GM12878 (cell line): ENCODE results near the gene PI4K2A. TPM values are rescaled to one million over a fixed set of nuclear protein-coding genes. Genes with fewer than 3 reads are reported as not detected.

Experiments
- ATAC-seq: fragments of 200-7000 bp; cut with Tn5 transposase; 3 replicates; pipeline ENCODE4 v1.9.1; 2020; ENCODE audit warnings: mild to moderate bottlenecking, moderate library complexity
- BruUV-seq: library from RNA; stranded (reverse); fragments of 400-500 nt; replicated peaks from 2 replicates; lab custom pipeline; 2021; lab: Mats Ljungman, UMichigan
- CTCF ChIA-PET: fragments of 300-600 bp; sonication (Branson Sonifier 250); formaldehyde crosslinking; extraction: SDS; loops from one replicate; lab custom pipeline; 2021; ENCODE audit warnings: inconsistent platforms; lab: Yijun Ruan, JAX
- POLR2A ChIA-PET: fragments of 350-600 bp; formaldehyde crosslinking; extraction: SDS; loops from one replicate; lab custom pipeline; 2021; ENCODE audit warnings: inconsistent platforms; lab: Charles Lee
- RAD21 ChIA-PET: fragments of 300-600 bp; sonication (Branson Sonifier 250); formaldehyde crosslinking; loops from one replicate; lab custom pipeline; 2023; ENCODE audit warnings: antibody characterized with exemption; ENCODE audit not compliant: unreplicated experiment; lab: Charles Lee
- SMC1A ChIA-PET: fragments of 300-600 bp; sonication (Branson Sonifier 250); formaldehyde crosslinking; loops from one replicate; lab custom pipeline; 2023; ENCODE audit not compliant: unreplicated experiment, uncharacterized antibody; lab: Charles Lee
- DNase-seq: peaks from one replicate; pipeline ENCODE4 v3.0.0-alpha.2; 2011; ENCODE audit warnings: low read depth, low spot score
- FAIRE-seq: peaks from 3 replicates; lab custom pipeline; 2011; peaks lifted over from hg19 to GRCh38; lab: Jason Lieb, UNC
- H2AFZ ChIP-seq: 2 replicates; pipeline ENCODE4 v1.6.0; 2011; ENCODE audit warnings: low read depth, low read length, control low read depth; ENCODE audit not compliant: control insufficient read depth
- H3K27ac ChIP-seq: 2 replicates; pipeline ENCODE4 v1.5.1; 2011; ENCODE audit warnings: control low read depth; ENCODE audit not compliant: control insufficient read depth, insufficient read depth
- H3K27me3 ChIP-seq, 2 experiments: replicated peaks in 1 of 2; 2 replicates each; pipeline versions ENCODE4 v1.6.0 to v1.6.1; 2011; ENCODE audit warnings: low read length in 1 of 2; ENCODE audit not compliant: control insufficient read depth in 2 of 2, insufficient read depth in 2 of 2
- H3K36me3 ChIP-seq, 2 experiments: 2 replicates each; pipeline ENCODE4 v1.5.1; 2011; ENCODE audit warnings: low read length in 1 of 2; ENCODE audit not compliant: control insufficient read depth in 2 of 2, insufficient read depth in 2 of 2
- H3K4me1 ChIP-seq: 2 replicates; pipeline ENCODE4 v1.6.1; 2011; ENCODE audit warnings: mild to moderate bottlenecking, low read length, moderate library complexity, mixed read lengths; ENCODE audit not compliant: control insufficient read depth, insufficient read depth
- H3K4me2 ChIP-seq: 2 replicates; pipeline ENCODE4 v1.6.0; 2011; ENCODE audit warnings: control low read depth; ENCODE audit not compliant: control insufficient read depth, insufficient read depth
- H3K4me3 ChIP-seq: fragments of 200-600 bp; sonication (generic); 2 replicates; pipeline ENCODE4 v1.5.1; 2016
- H3K79me2 ChIP-seq: 2 replicates; pipeline ENCODE4 v1.6.0; 2011; ENCODE audit warnings: low read length; ENCODE audit not compliant: control insufficient read depth, insufficient read depth
- H3K9ac ChIP-seq: 2 replicates; pipeline ENCODE4 v1.8.0; 2011; ENCODE audit warnings: low read length, control low read depth, mixed read lengths; ENCODE audit not compliant: control insufficient read depth, insufficient read depth
- H3K9me3 ChIP-seq: replicated peaks from 3 replicates; pipeline ENCODE4 v1.5.1; 2011; ENCODE audit warnings: mild to moderate bottlenecking, low read length; ENCODE audit not compliant: control insufficient read depth, insufficient read depth
- H4K20me1 ChIP-seq: 2 replicates; pipeline ENCODE4 v1.6.0; 2011; ENCODE audit not compliant: control insufficient read depth, insufficient read depth
- BCL11A ChIP-seq: IDR thresholded peaks from 2 replicates; pipeline ENCODE4 v1.6.1; 2011; ENCODE audit warnings: low read depth, low read length
- BRCA1 ChIP-seq: IDR thresholded peaks from 2 replicates; pipeline ENCODE4 v1.6.1; 2011; ENCODE audit warnings: low read depth, low read length, improper control_type of control experiment
- CHD2 ChIP-seq: IDR thresholded peaks from 2 replicates; pipeline ENCODE4 v1.6.1; 2011; ENCODE audit warnings: low read depth, low read length, improper control_type of control experiment, borderline replicate concordance
- CREB1 ChIP-seq: IDR thresholded peaks from 2 replicates; pipeline ENCODE4 v1.6.1; 2012; ENCODE audit warnings: low read depth, mild to moderate bottlenecking, inconsistent platforms
- EP300 ChIP-seq, 2 experiments: fragments of 150-350 bp in 1 of 2; IDR thresholded peaks; 2 replicates each; pipeline ENCODE4 v1.6.1; 2011 to 2012; ENCODE audit warnings: low read depth in 2 of 2, low read length in 2 of 2, borderline replicate concordance in 1 of 2, improper control_type of control experiment in 1 of 2, inconsistent platforms in 1 of 2; ENCODE audit not compliant: control insufficient read depth in 1 of 2
- FOS ChIP-seq: IDR thresholded peaks from 3 replicates; pipeline ENCODE4 v1.6.1; 2011; ENCODE audit warnings: borderline replicate concordance; ENCODE audit not compliant: insufficient read length; ENCODE audit errors: extremely low read depth
- HCFC1 ChIP-seq: fragments of 150-350 bp; IDR thresholded peaks from 2 replicates; pipeline ENCODE4 v1.6.1; 2014; ENCODE audit warnings: low read length
- RELA ChIP-seq: fragments of 450-650 bp; IDR thresholded peaks from 2 replicates; pipeline ENCODE4 v1.8.0; 2014; ENCODE audit warnings: borderline replicate concordance; ENCODE audit not compliant: partially characterized antibody
- SIX5 ChIP-seq: IDR thresholded peaks from 2 replicates; pipeline ENCODE4 v1.6.1; 2011; ENCODE audit warnings: mild to moderate bottlenecking, low read depth, low read length, moderate library complexity; ENCODE audit not compliant: severe bottlenecking
- SMARCA5 ChIP-seq: fragments of 450-650 bp; IDR thresholded peaks from 2 replicates; pipeline ENCODE4 v1.6.1; 2017; ENCODE audit warnings: mild to moderate bottlenecking
- ZNF207 ChIP-seq: fragments of 450-650 bp; IDR thresholded peaks from 2 replicates; pipeline ENCODE4 v1.6.1; 2014; ENCODE audit warnings: antibody characterized with exemption, mild to moderate bottlenecking, borderline replicate concordance
- WGBS: methylation state at CpG from one replicate; pipeline ENCODE4 v1.1.6; 2016; ENCODE audit warnings: low lambda C conversion rate; ENCODE audit not compliant: insufficient replicate concordance, insufficient coverage; ENCODE audit errors: missing lambda C conversion rate; 5-methylcytosine and 5-hydroxymethylcytosine counted together
- in situ Hi-C: fragments of 300-500 bp; cut with MboI; formaldehyde crosslinking; loops from 9 replicates; pipeline ENCODE4 v1.14.3; 2018; ENCODE audit warnings: mixed read lengths
- intact Hi-C: fragments of 100-400 bp; cut with micrococcal nuclease; formaldehyde crosslinking; loops from one replicate; pipeline ENCODE4 v1.14.2; 2022; ENCODE audit not compliant: unreplicated experiment
- polyA plus RNA-seq, 11 experiments: library from polyadenylated mRNA; depleted of rRNA in 4 of 11; unstranded in 6 of 11; stranded (reverse) in 5 of 11; fragments of >200 nt; fragmentation: Nextera tagmentation in 4 of 11; fragmentation: Illumina TruSeq in 1 of 11; extraction: Ambion mirVana in 4 of 11; extraction: Trizol in 1 of 11; gene quantifications; 1 replicate in 1 of 11; 2 replicates in 10 of 11; pipeline versions ENCODE4 v1.2.1 to v1.2.3, GENCODE V29; 2011 to 2016; ENCODE audit warnings: inconsistent platforms in 2 of 11, missing spikeins in 2 of 11, low read depth in 1 of 11
- total RNA-seq, 4 experiments: library from RNA; depleted of rRNA in 3 of 4; stranded (reverse); fragments of >200 nt in 3 of 4; fragmentation: Illumina TruSeq in 1 of 4; extraction: Trizol in 1 of 4; gene quantifications; 2 replicates each; pipeline versions ENCODE4 v1.2.1 to v1.2.3, GENCODE V29; 2013 to 2021
- TF ChIP-seq, protein P1 (sequence below): fragments of 150-350 bp; IDR thresholded peaks from 2 replicates; pipeline ENCODE4 v1.6.1; 2014; ENCODE audit warnings: mild to moderate bottlenecking, low read depth, low read length

PI4K2A gene
- total and polyA plus RNA-seq, 10 of the 15 experiments (the other 5 are each of a cell fraction or from before 2014, with no cell fraction given) = 1.5 to 14.5 (median 10.0) TPM

DNA sequence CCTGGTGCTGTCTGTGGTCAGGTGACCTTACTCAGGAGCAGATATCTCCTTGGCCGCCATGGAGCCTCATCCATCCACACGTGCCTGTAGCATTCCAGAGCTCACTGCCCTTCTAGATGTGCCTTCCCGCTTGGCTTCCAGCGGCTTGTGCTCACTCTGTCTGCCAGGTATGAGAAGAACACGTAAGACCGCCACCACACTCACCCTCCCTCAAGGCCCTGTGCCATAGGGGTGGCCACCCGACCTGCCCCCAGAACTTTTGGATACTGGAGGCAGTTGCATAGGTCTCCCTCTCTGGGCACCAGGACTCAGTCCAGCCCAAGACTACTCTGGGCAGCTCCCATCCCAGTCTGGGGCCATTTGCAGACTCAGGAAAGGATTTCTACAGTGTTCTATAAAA lies 77.2 kb downstream of the PI4K2A start:
- TF ChIP-seq HCFC1 = no peak
- TF ChIP-seq RELA = no peak
- TF ChIP-seq CHD2 = no peak
- TF ChIP-seq CREB1 = no peak
- no peak for TF ChIP-seq EP300 (IDR thresholded peaks at IDR 0.05; ENCODE audit: borderline replicate concordance in 1 of 2, control insufficient read depth in 1 of 2, low read depth in 2 of 2, low read length in 2 of 2)
- TF ChIP-seq BCL11A = no peak
- TF ChIP-seq, protein P1, sequence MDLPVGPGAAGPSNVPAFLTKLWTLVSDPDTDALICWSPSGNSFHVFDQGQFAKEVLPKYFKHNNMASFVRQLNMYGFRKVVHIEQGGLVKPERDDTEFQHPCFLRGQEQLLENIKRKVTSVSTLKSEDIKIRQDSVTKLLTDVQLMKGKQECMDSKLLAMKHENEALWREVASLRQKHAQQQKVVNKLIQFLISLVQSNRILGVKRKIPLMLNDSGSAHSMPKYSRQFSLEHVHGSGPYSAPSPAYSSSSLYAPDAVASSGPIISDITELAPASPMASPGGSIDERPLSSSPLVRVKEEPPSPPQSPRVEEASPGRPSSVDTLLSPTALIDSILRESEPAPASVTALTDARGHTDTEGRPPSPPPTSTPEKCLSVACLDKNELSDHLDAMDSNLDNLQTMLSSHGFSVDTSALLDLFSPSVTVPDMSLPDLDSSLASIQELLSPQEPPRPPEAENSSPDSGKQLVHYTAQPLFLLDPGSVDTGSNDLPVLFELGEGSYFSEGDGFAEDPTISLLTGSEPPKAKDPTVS = no peak
- no peak for TF ChIP-seq SMARCA5
- TF ChIP-seq SIX5 = no peak
- no peak for TF ChIP-seq FOS
- TF ChIP-seq ZNF207 = no peak
- no peak for TF ChIP-seq BRCA1
- RAD21 ChIA-PET = no interaction called here
- Histone ChIP-seq H2AFZ (no peak overlapping the region), H3K36me3 (no peaks in the 10 kb centered on the region), H3K4me1 (peaks cover 3% of the 10 kb centered on the region; the same call in 1 of the 2 replicates), H3K4me3 (no peak overlapping the region), H3K79me2 (no peaks in the 10 kb centered on the region), H3K4me2 (no peak overlapping the region), H4K20me1 (no peaks in the 10 kb centered on the region), H3K27ac (no peak overlapping the region), H3K9me3 (no peaks in the 10 kb centered on the region), H3K27me3 (peaks cover 0 to 2% of the 10 kb centered on the region in 2 experiments; a peak in 1 of 4 replicates), H3K9ac (no peak overlapping the region)
- WGBS = 66% methylated on average over 7 of the region's 7 CpGs
- BruUV-seq = no TSS peak
- POLR2A ChIA-PET = no interaction called here
- no peak for DNase-seq
- FAIRE-seq = no peak
- SMC1A ChIA-PET = no interaction called here
- intact Hi-C loops = no loop called here
- in situ Hi-C loops = no loop called here
- CTCF ChIA-PET = interaction anchor here (0.7 to 21.5 kb wide), 4 partner anchors 10 to 20 kb away, joined by 3 to 416 read pairs (median 6); partner anchors contain the start of gene MARVELD1
- no peak for ATAC-seq
